Measurements from ENCODE around the gene PCBP3.

The PCBP3 gene

DNA sequence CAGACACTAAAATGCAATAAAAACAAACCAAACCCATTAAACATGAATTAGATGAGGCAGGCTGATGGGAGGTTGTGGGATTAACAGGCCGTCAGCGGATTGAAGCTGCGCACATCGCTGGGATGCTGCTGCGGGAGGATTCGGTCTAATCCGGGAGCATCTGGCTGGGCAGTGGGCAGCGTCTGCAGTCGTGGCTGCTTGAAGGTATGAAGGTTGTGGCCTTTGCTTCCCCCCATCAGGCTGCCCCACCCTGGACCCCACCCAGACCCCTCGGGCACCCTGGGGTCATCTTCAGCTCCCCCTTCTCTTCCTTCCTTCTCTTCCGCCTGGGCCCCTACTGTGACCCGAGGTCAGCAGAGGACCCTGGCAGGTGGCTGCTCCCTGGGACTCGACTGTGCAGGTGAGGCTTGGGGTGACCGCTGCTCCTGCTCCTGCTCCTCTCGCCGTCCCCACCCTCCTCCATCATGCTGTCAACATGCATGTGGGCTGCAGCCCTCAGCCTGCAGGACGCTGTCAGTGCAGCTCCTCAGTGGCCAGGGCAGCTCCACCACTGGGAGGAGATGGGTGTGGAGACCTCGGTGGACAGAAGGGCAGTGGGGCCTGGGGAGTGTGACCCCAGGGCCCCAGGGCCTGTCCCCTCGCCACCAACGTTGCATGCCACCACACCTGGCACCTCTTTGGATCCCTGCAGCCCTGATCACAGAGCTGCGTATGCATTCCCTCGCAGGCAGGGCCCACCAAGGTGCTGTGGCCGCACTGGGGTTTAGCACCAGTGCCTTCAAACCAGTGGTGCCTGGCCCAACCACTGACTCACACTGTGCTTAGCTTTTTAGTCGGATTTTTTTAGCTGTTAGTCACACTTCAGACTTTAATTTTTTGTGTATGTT is 225.8 kb downstream of the PCBP3 start:
- DNase-seq (ENCODE audit: extremely low read depth in 1 of 2, low read depth in 1 of 2): no peak

DNA sequence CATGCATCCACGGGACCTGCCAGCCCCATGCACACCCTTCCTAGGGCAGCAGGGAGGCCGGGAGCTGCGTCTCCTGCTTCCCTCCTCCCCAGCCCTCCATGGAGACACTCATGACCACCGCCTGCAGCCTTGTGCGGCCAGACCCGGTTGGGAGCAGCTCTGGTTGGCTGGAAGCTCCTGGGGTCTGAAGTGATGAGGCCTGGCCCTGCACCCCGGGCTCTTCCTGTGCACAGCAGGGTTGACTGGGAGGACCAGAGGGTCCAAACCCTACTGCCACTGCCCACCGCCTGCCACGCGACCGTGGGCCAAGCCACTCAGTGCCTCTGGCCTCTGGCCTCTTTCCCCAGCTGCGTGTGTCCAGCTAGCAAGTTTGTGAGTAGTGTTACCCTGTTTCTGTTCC is 226.9 kb downstream of the PCBP3 start:
- DNase-seq (ENCODE audit: extremely low read depth in 1 of 2, low read depth in 1 of 2): no peak

DNA sequence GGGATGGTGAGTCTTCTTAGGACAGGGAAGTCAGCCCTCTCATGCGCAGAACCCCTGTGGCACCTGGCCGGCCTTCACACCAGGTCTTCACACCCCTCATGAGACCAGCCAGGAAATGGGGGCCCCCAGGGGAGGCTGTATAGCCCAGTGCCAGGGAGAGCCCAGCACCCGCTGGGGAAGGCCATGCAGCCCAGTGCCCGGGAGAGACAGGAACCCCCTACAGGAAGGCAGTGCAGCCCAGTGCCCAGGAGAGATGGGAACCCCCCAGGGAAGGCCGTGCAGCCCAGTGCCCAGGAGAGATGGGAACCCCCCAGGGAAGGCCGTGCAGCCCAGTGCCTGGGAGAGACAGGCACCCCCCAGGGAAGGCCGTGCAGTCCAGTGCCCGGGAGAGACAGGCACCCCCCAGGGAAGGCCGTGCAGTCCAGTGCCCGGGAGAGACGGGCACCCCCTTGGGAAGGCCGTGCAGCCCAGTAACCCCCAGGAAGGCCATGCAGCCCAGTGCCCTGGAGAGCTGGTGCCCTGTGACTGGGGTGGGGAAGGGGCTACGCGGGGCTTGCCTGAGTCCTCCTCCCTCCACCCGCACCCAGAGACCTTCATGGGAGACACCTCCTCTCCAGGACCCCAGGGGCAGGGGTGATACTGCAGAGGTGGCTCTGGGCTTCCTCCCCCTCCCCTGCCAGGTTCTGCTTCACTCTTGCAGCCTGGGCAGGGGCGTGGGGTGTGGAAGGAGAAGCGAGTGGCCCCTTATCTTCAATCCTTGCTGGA is 227.5 kb downstream of the PCBP3 start:
- no peak for DNase-seq (ENCODE audit: extremely low read depth in 1 of 2, low read depth in 1 of 2)

DNA sequence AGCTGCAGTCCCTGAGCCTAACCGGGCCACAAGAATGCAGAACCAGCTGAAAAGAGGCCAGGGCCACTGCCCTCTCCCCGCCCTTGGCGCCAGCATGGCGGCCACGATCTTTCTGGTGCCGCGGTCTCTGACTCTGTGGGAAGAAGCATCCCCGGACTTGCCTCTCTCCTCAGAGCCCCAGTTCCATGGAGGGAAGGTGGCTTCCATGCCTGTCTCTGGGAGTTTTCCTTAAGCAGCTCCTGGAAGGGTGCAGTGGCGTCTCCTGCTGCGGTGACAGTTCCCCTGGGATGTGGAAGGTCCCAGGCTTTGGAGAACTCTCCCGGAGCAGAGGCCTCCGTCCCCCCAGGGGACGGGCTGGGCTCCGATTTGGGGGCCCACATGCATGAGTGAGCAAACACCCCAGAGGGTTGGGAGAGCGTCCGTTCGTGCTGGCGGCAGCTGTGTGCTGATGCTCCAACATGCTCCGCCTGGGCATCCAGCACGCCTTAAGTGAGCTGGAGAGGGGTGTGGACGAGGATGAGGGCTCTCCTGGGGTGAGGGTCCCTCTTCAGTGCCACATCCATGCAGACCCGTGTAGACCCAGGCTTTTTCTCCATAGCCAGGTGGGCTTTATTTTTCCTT is 228.2 kb downstream of the PCBP3 start:
- no peak for DNase-seq (ENCODE audit: extremely low read depth in 1 of 2, low read depth in 1 of 2)

DNA sequence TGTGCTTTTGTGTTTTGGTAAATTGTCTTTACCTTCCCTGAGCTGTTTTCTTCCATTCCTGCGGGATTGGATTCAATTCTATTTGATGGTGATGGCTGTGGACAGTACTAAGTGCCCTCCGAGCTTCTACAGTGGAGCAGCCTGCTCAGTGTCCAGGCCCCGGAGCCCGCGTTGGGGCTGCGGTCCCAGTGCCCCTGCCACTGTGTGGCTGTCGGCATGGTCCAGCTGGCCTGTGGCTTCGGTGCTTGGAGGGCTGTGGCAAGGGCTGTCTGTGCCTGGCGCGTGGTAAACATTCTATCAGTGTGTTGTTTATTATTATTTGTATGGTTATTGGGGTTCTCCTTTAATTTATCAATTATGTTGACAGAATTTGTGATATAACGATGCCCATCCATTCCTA is 228.9 kb downstream of the PCBP3 start:
- DNase-seq (ENCODE audit: extremely low read depth in 1 of 2, low read depth in 1 of 2): no peak

DNA sequence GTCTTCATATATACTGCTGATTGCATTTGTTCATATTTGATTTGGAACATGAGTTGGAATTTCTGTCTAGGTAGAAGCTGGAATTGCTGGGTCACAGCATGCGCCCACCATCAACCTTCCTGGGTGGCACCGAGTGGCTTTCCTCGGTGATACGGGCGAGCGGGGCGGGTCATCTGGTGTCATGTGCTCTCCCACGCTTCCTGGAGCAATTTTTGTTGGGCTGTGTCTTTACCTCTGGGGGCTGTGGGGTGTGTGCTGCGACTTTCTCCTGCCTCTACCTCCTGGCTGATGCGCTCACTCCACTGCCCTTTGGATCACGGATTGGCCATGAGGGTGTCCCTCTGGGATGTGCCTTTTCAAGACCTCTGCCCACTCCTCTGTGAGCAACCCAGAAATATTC is 229.4 kb downstream of the PCBP3 start:
- DNase-seq (ENCODE audit: extremely low read depth in 1 of 2, low read depth in 1 of 2): no peak

DNA sequence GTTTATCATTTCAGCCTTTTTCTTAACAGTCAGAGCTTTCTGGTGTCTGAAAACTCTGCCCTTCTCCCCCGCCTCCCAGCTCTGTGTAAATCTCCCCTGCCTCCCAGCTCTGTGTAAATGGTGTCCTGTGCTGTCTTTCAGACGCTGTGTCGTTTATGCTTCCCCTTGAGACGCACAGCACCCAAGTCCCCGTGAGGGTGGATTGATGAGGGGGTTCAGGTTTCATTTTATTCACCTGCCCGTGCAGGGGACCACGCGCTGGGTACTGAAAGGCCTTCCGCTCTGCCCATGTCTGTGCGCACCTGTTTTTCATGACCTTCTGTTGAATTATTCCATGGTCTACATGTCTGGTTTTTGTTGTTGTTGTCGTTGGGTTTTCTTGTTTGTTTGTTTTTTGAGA is 229.9 kb downstream of the PCBP3 start:
- DNase-seq (ENCODE audit: extremely low read depth in 1 of 2, low read depth in 1 of 2): no peak

DNA sequence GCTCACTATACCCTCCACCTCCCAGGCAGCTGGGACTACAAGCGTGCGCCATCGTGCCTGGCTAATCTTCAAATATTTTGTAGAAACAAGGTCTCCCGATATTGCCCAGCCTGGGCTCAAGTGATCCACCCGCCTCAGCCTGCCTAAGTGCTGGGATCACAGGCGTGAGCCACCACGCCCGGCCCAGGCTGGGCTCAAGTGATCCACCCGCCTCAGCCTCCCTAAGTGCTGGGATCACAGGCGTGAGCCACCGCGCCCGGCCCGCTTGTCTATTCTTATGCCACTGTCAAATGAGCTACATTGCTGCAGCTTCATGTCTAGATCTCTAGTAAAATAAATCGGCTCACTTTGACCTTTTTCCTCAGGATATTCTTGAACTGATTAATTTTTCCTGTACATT is 230.3 kb downstream of the PCBP3 start:
- no peak for DNase-seq (ENCODE audit: extremely low read depth in 1 of 2, low read depth in 1 of 2)

DNA sequence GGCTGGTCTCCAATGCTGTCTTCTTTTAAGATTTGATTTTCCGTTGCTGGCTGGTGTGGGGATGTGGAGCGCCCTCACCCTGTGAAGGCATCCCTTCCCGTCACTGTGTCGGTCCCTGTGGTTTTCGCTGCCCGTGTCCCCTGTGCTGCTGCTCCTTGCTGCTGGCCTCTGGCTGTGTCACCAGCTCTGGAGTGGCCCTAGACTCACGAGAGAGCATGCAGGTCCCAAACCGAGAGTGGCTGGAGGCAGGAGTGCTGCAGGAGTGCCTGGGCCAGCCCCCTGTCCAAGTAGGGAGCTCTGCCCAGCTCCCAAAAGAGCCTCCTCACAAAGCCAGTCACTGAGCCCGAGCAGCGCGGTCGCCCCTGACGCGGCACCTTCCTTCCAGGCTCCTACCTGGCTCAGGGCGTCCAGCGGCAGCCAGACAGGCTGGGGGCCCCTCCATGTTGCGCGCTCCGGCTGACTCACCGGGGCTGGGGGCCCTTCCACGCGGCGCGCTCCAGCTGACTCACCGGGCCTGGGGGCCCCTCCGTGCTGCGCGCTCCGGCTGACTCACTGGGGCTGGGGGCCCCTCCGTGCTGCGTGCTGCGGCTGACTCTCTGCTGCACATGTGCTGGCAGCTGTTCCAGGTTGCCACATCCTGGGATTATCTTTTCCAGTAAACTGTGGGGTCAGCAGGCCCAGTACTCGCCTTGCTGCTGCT is 231.3 kb downstream of the PCBP3 start:
- DNase-seq (ENCODE audit: extremely low read depth in 1 of 2, low read depth in 1 of 2): no peak

DNA sequence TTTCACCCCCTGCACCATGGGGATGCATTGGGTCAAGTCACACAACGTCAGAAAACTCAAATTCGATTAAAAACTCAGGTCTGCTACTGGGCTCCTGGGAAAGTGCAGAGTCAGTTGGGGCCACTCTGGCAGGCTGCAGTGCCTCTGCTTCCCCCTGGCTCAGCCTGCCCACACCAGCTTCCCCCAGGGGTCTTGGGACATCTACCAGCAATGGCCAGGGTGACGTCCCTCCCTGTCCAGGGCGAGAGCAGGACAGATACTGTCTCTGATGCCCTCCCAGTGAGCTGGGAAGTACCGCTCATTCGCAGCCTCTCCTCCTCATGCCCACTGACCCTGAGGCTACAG is 231.9 kb downstream of the PCBP3 start:
- DNase-seq (ENCODE audit: extremely low read depth in 1 of 2, low read depth in 1 of 2): no peak

DNA sequence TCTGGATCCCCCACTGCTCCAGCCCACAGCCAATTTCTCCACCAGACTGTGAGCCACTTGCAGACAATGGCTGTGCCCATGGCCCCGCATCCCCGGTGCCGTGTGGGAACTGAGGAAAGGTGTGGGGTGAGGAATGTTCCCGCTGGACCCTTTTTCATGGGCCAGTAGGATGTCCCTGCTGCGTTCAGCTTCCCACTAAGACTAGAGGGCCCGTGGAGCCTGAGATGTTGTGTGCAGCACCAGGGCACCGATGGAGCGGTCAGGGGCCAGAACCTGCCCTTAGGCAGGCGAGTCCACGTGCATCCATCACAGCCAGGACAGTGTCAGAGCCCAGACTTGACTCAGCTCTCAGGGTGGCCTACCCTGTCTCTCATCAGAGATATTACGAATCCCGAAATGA is 232.4 kb downstream of the PCBP3 start:
- no peak for DNase-seq (ENCODE audit: extremely low read depth in 1 of 2, low read depth in 1 of 2)

DNA sequence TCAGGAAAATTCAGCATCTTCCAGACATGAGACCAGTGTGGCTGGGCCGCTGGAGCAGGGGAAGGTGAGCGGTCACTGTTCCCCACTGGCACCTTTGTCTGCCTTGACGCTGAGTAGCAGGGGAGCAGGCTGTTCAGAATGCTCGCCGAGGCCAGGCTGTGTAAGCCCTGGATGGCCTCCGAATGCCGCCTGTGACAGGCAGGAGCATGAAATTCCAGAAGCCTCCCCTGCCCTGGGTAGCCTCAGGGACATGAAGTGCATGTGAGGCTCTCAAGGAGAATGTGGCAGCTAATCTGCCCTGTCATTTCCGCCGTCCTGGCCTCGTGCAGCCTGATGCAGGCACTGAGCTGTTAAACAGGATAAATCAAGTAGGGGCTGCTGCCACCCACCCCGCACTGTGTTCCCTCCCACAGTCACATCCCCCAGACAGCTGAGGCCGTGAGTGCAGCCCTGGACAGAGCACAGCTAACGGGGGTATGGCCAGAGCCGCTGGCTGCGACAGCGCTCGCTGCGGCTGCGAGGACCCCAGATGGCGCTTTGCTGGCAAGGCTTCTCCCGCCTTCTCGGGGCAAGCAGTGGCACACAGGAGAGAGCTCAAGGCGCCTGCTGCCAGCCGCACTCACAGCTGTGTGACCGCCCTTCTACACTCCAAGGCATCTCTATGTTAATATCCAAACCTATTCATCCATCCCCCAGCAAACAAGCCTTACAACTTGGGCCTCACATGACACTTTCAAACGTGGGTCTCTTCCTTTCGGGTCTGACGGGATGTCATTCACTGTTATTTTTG is 233.1 kb downstream of the PCBP3 start:
- DNase-seq (ENCODE audit: extremely low read depth in 1 of 2, low read depth in 1 of 2): no peak

DNA sequence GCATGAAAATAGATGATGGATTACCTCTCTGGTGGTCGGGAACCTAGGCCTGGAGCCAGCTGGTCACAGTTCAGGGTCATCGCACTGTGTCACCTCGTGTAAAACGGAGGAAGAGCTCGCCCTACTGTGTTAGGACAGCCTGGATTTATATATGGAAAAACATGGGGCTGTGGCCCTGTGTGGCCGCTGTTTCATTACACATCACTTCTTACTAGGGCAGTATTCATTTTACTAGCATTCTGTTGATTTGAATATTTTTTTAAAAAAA is 233.6 kb downstream of the PCBP3 start:
- DNase-seq (ENCODE audit: extremely low read depth in 1 of 2, low read depth in 1 of 2): no peak

DNA sequence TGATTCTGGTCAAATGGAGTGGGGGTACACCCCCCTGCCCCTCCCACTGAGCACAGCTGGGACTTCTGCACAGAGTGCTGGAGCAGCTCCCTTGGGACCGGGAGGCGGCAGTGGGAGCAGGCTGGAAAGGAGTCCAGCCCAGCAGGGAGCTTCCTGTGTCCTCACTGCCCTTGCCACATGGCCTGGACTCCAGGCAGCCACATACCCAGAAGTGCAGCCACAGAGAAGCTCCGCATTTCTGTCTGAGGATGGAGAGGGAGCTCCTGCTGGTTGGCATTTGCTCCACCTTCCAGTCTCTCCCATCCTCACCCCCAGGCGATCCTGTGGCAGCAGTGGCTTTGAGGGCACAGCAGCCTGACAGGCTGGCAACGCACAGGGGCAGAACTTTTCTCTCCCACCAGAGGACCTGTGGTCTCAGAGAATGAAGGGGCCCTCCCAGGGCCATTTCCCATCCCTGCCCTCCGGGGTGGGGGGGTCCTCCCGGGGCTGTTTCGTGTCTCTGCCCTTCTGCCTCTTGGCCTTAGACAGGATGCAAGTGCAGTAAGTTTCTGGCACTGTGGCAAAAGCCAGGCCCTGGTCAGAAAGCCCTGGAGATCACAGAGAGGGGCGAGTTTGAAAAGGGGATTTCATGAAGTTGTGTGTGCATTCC is 234.4 kb downstream of the PCBP3 start:
- DNase-seq (ENCODE audit: extremely low read depth in 1 of 2, low read depth in 1 of 2): no peak

DNA sequence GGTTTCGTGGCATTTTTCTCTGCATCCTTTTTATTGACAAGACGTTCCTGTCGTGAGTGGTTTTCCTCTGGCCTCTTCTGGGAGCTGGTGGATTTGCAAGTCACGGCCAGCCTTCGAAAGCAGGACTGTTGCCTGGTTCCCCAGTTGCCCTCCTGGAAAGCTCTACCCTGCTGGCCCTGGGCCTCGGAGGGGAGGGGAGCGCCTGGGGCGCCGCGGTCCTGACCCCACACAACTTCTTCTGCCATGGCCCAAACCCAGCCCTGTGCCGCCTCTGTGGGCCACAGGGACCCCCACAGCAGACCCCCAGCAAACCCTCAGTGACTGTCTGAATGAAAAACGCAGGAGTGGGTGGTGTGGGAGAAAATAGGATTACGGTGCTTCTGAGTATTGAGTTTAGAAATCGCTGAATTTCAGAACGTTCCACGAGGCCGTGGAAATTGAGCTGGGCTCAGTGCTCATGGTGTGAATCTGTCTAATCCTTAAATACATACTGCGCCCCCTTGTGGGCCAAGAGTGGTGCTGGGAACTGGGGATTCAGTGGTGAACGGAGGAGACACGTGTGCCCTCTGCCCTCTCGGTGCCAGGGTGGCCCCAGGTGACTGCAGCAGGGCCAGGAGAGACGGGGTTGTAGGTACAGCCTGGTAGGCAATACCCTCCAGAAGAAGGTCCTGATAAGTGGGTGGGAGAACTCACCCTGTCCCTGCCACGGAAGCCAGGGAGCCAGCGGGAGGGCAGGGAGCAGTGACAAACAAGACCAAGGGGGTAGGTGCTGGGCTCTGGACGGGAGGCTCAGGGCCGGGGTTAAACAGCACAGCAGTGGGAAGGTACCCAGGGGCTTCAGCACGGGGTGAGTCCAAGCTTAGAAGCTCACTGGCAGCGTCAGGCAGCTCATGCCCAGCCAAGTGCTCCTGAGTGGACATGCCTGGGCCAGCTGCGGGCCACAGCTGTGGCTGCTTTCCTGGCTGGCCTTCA is 236.9 kb downstream of the PCBP3 start:
- DNase-seq (ENCODE audit: extremely low read depth in 1 of 2, low read depth in 1 of 2): peak; percentile 32 to 64

DNA sequence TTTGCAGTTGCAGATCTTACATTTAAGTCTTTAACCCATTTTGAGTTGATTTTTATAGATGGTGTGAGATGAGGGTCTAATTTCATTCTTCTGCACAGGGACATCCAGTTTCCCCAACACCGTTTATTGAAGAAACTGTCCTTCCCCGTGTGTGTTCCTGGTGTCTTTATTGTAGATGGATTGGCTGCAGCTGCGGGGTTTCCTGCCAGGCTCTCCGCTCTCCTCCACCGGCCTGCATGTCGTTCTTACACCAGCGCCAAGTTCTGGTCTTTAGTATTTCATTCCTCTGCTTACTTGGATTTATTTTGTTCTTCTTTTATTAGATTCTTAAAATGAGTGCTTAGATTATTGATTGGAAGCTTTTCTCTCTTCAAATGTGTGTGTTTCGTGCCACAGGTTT is 239.1 kb downstream of the PCBP3 start:
- no peak for DNase-seq (ENCODE audit: extremely low read depth in 1 of 2, low read depth in 1 of 2)

DNA sequence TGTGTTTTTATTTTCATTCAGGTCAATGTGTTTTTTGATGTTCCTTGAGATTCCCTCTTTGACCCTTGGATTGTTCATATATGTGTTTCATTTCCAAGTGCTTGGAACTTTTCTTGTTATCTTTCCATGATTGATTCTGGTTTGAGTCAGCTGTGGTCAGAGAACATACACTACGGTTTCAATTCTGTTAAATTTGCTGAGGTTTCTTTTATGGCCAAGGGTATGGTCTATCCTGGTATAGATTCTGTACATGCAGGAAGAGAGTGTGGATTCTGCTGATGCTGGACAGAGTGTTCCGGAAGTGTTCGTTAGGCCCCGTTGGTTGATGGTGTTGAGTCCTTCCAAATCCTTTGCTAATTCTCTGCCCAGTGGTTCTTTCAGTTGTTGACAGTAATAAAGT is 239.6 kb downstream of the PCBP3 start:
- no peak for DNase-seq (ENCODE audit: extremely low read depth in 1 of 2, low read depth in 1 of 2)

DNA sequence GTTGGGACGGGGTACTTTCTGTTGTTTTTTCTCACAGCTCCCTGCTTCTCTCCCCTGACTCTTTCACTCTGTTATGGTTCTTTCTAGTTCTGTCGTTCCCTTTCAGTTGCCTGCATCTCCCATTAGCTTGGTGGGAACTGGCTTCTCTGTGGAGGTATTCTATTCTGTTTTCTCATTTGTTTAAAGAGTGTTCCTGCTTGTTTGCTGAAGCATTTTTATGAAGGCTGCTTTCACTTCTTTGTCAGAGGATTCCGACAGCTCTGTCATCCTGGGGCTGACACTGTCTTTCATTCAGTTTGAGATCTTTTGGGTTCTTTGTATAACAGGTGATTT is 242.0 kb downstream of the PCBP3 start:
- no peak for DNase-seq (ENCODE audit: extremely low read depth in 1 of 2, low read depth in 1 of 2)

DNA sequence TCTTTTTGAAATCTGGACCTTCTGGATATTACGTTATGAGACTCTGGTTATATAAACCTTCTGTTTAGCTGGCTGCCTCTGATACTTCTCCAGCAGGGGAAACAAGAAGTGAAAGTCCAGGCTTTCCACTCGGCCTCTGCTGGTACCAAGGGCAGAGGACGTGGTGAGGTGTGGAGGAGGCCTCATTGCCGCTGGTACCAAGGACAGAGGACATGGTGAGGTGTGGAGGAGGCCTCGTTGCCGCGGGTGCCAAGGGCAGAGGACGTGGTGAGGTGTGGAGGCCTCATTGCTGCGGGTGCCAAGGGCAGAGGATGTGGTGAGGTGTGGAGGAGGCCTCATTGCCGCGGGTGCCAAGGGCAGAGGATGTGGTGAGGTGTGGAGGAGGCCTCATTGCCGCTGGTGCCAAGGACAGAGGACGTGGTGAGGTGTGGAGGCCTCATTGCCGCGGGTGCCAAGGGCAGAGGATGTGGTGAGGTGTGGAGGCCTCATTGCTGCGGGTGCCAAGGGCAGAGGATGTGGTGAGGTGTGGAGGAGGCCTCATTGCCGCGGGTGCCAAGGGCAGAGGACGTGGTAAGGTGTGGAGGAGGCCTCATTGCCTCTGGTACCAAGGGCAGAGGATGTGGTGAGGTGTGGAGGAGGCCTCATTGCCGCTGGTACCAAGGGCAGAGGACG is 242.5 kb downstream of the PCBP3 start:
- DNase-seq (ENCODE audit: extremely low read depth in 1 of 2, low read depth in 1 of 2): peak; percentile 27 to 52
